Prostate gland (tissue), 2 donors: ENCODE data around the gene ACOX3. TPM values are rescaled to one million over a fixed set of nuclear protein-coding genes. Genes with fewer than 3 reads are reported as not detected.

Experiments used
- DNase-seq: peaks from one replicate; pipeline ENCODE4 v3.0.0-alpha.2; 2019; ENCODE audit warnings: low spot score
- H3K27ac ChIP-seq, 2 donors: fragments of 200-600 bp; sonication (generic); 2 replicates each; pipeline ENCODE4 v1.5.1; 2017 to 2019
- H3K27me3 ChIP-seq: fragments of 200-600 bp; sonication (generic); replicated peaks from 2 replicates; pipeline ENCODE4 v1.5.1; 2019; ENCODE audit not compliant: insufficient read depth
- H3K36me3 ChIP-seq, 2 donors: fragments of 200-600 bp; sonication (generic); 1 replicate in 1 of 2; 2 replicates in 1 of 2; pipeline versions ENCODE4 v1.5.1 to v1.8.1; 2017 to 2019
- H3K4me1 ChIP-seq: fragments of 200-600 bp; sonication (generic); replicated peaks from 2 replicates; pipeline ENCODE4 v1.5.1; 2019
- H3K4me3 ChIP-seq, 2 donors: fragments of 200-600 bp; sonication (generic); 2 replicates each; pipeline ENCODE4 v1.5.1; 2017 to 2019
- H3K9me3 ChIP-seq: fragments of 200-600 bp; sonication (generic); 2 replicates; pipeline ENCODE4 v1.5.1; 2017
- POLR2A ChIP-seq: fragments of 450-650 bp; IDR thresholded peaks from one replicate; pipeline ENCODE4 v1.6.1; 2016; ENCODE audit warnings: antibody characterized with exemption, mild to moderate bottlenecking
- POLR2AphosphoS5 ChIP-seq: sonication (generic); formaldehyde crosslinking; IDR thresholded peaks from one replicate; pipeline ENCODE4 v1.6.1; 2017; ENCODE audit warnings: antibody characterized with exemption
- WGBS: methylation state at CpG from one replicate; pipeline ENCODE4 v1.1.5; 2018; 5-methylcytosine and 5-hydroxymethylcytosine counted together
- intact Hi-C: fragments of 100-400 bp; cut with DNase I; formaldehyde crosslinking; loops from one replicate; pipeline ENCODE4 v1.14.2; 2022
- total RNA-seq, 2 donors: library from RNA; depleted of rRNA; stranded (reverse); fragments of >200 nt; gene quantifications; one replicate each; pipeline ENCODE4 v1.1.0, GENCODE V29; 2016
- TF ChIP-seq, protein P1 (sequence below), 4 experiments: fragments of 200-600 bp in 2 of 4; fragments of 450-650 bp in 2 of 4; sonication (generic) in 2 of 4; IDR thresholded peaks; 1 replicate in 3 of 4; 2 replicates in 1 of 4; pipeline ENCODE4 v1.5.1; 2016 to 2019; ENCODE audit warnings: antibody characterized with exemption in 4 of 4, mild to moderate bottlenecking in 2 of 4, moderate library complexity in 2 of 4

The ACOX3 gene
- total RNA-seq, 2 donors from 2014 or later, result 65.7 to 75.4 TPM

DNA sequence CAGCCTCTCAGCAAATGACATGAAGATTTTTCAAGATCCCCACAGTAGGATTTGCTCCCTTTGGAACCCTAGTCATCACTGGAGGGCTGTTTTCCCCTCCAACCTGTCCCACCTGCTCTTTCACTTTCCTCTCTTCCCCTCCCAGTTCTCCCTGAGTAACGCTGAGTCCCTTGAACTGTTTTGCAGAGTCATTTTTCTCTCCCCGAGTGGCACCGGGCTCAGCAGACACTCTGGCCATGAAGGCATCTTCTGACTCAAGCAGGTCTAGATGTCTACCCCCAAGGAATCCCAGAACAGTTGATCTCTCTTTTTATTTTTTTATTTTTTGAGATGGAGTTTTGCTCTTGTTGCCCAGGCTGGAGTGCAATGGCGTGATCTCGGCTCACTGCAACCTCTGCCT, 118.8 kb downstream of the ACOX3 start:
- TF ChIP-seq, protein P1, sequence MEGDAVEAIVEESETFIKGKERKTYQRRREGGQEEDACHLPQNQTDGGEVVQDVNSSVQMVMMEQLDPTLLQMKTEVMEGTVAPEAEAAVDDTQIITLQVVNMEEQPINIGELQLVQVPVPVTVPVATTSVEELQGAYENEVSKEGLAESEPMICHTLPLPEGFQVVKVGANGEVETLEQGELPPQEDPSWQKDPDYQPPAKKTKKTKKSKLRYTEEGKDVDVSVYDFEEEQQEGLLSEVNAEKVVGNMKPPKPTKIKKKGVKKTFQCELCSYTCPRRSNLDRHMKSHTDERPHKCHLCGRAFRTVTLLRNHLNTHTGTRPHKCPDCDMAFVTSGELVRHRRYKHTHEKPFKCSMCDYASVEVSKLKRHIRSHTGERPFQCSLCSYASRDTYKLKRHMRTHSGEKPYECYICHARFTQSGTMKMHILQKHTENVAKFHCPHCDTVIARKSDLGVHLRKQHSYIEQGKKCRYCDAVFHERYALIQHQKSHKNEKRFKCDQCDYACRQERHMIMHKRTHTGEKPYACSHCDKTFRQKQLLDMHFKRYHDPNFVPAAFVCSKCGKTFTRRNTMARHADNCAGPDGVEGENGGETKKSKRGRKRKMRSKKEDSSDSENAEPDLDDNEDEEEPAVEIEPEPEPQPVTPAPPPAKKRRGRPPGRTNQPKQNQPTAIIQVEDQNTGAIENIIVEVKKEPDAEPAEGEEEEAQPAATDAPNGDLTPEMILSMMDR (IDR thresholded peaks at IDR 0.05), result no peak
- TF ChIP-seq POLR2A (no peak), POLR2AphosphoS5 (no peak)
- intact Hi-C loops, result no loop called here
- Histone ChIP-seq H3K27ac (no peak overlapping the region), H3K36me3 (no peaks in the 10 kb centered on the region), H3K9me3 (no peaks in the 10 kb centered on the region), H3K4me1 (no peaks in the 10 kb centered on the region), H3K27me3 (no peaks in the 10 kb centered on the region), H3K4me3 (no peak overlapping the region)
- DNase-seq, result no peak
- 78% methylated on average over 5 of the region's 5 CpGs for WGBS

DNA sequence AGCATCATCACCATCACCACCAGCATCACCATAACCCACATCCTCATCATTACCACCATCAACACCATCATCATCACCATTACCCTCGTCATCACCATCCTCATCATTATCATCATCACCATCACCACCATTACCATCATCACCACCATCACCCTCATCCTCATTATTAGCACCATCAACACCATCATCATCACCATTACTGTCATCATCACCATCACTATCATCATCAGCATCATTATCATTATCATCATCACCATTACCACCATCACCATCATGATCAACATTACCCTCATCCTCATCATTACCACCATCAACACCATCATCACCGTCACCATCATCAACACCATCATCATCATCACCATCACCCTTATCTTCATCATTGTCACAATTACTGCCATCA, 119.3 kb downstream of the ACOX3 start:
- Histone ChIP-seq H3K27ac (no peak overlapping the region), H3K36me3 (no peaks in the 10 kb centered on the region), H3K27me3 (no peaks in the 10 kb centered on the region), H3K4me1 (no peaks in the 10 kb centered on the region), H3K4me3 (no peak overlapping the region), H3K9me3 (no peaks in the 10 kb centered on the region)
- TF ChIP-seq POLR2AphosphoS5 (no peak), POLR2A (no peak)
- TF ChIP-seq, protein P1 (IDR thresholded peaks at IDR 0.05), result no peak
- no peak for DNase-seq
- intact Hi-C loops, result no loop called here
- WGBS, result 97% methylated on average over 2 of the region's 2 CpGs

GRCh38 chr4:8320386-8320750, 120.2 kb downstream of the ACOX3 start:
- intact Hi-C loops, result no loop called here
- Histone ChIP-seq H3K27me3 (no peaks in the 10 kb centered on the region), H3K27ac (peak overlapping the region; percentile 63), H3K4me3 (no peak overlapping the region), H3K4me1 (no peaks in the 10 kb centered on the region), H3K36me3 (no peaks in the 10 kb centered on the region), H3K9me3 (no peaks in the 10 kb centered on the region)
- no peak for TF ChIP-seq POLR2AphosphoS5
- TF ChIP-seq POLR2A, result no peak
- TF ChIP-seq, protein P1 (IDR thresholded peaks at IDR 0.05), result no peak
- DNase-seq, result no peak
- 81% methylated on average over 2 of the region's 2 CpGs for WGBS

GRCh38 chr4:8319731-8320385, 120.7 kb downstream of the ACOX3 start:
- Histone ChIP-seq H3K27ac (peak overlapping the region; percentile 63), H3K9me3 (no peaks in the 10 kb centered on the region), H3K4me1 (no peaks in the 10 kb centered on the region), H3K36me3 (no peaks in the 10 kb centered on the region), H3K27me3 (no peaks in the 10 kb centered on the region), H3K4me3 (no peak overlapping the region)
- no peak for TF ChIP-seq POLR2A
- TF ChIP-seq, protein P1 (IDR thresholded peaks at IDR 0.05), result no peak
- TF ChIP-seq POLR2AphosphoS5, result peak; percentile 85
- DNase-seq, result peak; percentile 61
- intact Hi-C loops, result loop anchor here (5.0 kb wide), 2 partner anchors 43 to 72 kb away; no protein-coding TSS in a partner anchor
- WGBS, result 21% methylated on average over 13 of the region's 13 CpGs

DNA sequence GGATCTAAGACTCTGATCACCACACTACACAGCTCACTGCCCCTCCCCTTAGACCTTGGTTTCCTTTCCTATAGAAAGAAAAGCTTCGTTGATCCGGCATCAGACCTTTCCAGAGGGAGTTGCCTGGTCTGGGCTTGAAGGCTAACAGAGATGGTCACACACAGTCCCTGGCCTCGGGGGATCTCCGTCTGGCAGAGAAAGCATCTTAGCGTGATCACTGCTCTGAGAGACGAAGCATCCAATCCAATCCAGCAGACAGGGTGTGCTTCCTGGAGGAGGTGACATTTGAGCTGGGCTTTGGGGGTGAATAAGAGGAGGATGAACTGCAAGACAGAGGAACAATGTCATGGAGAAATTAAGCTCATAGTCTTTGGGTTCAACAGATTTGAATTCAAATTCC, 121.5 kb downstream of the ACOX3 start:
- H3K4me3 ChIP-seq, result no peak overlapping the region
- DNase-seq, result no peak
- no peaks in the 10 kb centered on the region for H3K9me3 ChIP-seq
- 80% methylated on average over 6 of the region's 6 CpGs for WGBS
- no peaks in the 10 kb centered on the region for H3K36me3 ChIP-seq
- intact Hi-C loops, result loop anchor here (5.0 kb wide), 2 partner anchors 42 to 73 kb away; no protein-coding TSS in a partner anchor
- TF ChIP-seq POLR2AphosphoS5 (no peak), POLR2A (no peak)
- TF ChIP-seq, protein P1 (IDR thresholded peaks at IDR 0.05), result no peak
- no peaks in the 10 kb centered on the region for H3K27me3 ChIP-seq
- H3K27ac ChIP-seq, result peak overlapping the region; percentile 38 to 63
- H3K4me1 ChIP-seq, result no peaks in the 10 kb centered on the region
